GM03348 (cell line): ENCODE results near the gene LRRC36.

ENCODE experiments used
- DNase-seq: peaks from one replicate; pipeline ENCODE4 v3.0.0; 2012; ENCODE audit warnings: low spot score

The LRRC36 gene

GRCh38 chr16:67390816-67391423 is 64.3 kb downstream of the LRRC36 start:
- no peak for DNase-seq

GRCh38 chr16:67391424-67392300 is 65.0 kb downstream of the LRRC36 start:
- DNase-seq, result no peak

GRCh38 chr16:67392301-67393059 is 65.9 kb downstream of the LRRC36 start:
- no peak for DNase-seq

GRCh38 chr16:67393111-67393787 is 66.6 kb downstream of the LRRC36 start, which contains the start of gene TPPP3:
Gene TPPP3 (minus strand): TSS chr16:67393498. CDS start chr16:67391111, 2,387 bp downstream.
- DNase-seq, result peak; percentile 92

DNA sequence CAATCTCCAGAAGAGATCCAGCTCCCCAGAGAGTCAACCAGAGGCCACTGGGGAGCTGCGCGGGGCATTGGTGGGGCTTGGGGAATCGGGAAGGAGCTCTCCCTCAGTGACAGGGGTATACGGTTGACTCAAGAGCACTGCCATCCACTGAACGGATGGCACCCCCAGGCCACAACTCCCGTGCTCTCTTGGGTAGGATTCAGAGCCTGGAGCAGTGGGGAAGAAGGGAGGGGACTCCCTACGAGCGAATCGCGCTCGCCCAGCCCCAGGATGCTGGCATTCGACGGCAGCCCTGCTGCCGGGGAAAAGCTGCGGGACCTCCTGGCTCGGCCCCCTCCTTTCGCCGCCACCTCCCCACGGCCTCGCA is 67.2 kb downstream of the LRRC36 start:
- DNase-seq, result no peak

- DNase-seq, result no peak
Measured at GRCh38 chr16:67394155-67395104, 67.8 kb downstream of the LRRC36 start.

DNA sequence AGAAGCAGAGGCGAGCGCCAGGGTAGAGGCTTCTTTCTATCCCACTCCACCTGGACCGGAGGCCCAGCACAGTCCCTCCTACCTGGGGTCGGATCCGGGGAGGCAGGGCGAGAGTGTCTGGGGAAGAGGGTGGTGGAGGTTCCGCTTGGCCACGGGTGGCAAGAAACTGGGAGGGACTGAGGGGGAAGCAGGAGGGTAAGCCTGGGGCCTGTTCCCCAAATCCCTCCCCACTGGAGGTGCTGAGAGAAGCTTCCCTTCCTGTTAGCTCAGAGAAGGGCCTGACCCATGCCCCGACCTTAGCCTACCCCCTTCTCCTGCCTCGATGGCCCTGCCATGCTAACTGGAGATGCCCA is 68.5 kb downstream of the LRRC36 start:
- DNase-seq, result no peak

DNA sequence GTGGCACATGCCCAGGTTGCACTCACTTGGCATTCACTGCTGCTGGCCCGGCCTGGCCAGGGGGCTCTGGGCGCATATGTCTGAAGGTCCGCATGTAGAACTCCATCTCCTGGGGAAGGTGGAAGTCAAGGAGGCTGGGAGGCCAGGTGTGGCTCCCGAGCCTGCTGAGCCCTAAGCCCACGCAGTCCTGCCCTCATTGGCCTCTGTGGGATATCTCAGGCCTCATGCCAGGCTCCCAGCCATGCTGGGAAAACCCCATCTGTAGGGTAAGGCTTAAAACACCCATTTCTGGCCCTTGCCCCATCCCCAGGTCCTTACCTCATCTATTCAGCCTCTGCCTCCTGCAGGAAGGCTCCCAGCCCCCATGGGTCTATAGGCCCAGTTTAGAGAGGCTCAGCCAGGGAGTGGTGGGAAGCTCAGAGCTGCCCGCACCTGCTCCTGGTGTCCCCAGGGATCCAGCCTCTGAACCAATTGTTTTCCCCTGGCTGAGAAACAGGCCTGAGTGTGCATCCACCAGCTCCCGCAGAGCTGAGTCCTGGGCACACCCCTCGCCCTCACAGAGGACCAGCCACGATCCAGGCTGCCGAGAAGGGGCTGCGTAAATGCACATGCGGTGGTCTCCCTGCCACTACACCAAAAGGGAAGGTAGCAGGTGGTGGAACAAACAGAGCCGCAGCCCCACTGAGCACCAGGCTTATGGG is 69.0 kb downstream of the LRRC36 start:
- no peak for DNase-seq

- peak; percentile 85 for DNase-seq
Measured at GRCh38 chr16:67396159-67397035, 69.8 kb downstream of the LRRC36 start.

DNA sequence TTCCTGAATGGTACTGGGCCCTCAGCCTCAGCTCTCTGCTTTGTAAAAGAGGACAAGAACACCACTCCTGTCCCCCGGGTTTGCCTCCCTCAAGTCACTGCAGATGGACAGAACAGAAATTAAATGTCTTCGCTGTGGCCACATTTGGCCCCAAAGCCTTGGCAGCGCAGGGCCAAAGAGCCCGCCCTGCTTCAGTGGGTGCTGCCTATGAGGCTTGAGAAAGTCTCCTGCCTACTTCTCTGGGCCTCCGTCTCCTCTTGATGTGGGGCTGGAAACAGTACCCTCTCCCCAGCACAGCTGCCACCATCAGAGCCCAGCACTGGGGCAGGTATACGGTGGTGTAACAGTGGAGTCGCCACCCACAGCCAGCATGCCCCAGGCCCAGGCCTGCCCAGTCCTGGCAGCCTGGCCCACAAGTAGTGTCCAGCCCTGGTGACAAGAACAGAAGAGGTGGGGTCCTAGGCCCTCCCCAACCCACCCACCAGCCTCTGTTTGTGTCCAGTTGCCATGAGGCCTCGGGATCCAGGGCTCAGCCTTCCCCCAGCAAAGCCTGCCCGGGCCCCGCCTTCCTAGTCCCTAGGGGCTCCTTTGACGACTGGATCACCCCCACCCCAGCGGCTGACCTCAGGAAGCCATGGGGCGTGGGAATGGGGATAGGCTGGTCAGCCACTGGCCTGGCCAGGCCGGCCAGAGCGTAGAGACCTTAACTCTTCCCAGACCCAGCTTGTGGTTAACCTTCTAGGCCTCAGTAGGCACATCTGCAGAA is 70.6 kb downstream of the LRRC36 start:
- no peak for DNase-seq

DNA sequence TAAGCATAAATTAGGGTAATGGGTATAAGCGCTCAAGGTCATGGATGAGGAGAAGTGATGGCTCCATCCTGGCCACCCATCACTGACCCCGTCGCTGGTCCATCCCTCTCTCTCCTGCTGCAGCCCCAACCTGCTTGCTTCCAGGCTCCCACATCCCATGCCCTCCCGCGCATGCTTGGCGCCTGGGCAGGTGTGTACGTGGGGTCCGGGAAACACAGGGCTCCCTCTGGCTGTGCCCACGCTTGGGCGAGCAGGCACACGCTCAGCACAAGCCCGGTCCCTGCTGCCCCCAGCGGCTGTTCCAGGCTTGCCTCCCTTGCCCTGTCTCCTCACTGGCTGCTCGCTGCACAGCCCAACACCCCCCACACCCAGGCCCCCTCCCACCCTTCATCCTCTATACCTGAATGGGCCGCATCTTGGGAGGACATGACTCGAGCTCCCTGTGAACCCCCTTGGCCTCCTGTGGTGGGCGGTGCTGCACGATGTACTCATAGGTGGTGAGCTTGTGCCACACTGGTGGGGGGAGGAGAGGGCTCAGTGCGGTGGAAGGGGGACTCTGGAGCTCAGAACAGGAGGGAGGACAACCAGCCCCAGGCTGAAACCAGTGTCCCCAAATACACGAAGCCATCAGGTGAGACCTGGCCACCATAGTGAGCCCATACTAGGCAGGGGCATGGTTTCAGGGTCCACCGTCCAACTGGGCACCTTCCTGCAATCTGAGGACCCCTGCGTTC is 71.4 kb downstream of the LRRC36 start:
- no peak for DNase-seq

DNA sequence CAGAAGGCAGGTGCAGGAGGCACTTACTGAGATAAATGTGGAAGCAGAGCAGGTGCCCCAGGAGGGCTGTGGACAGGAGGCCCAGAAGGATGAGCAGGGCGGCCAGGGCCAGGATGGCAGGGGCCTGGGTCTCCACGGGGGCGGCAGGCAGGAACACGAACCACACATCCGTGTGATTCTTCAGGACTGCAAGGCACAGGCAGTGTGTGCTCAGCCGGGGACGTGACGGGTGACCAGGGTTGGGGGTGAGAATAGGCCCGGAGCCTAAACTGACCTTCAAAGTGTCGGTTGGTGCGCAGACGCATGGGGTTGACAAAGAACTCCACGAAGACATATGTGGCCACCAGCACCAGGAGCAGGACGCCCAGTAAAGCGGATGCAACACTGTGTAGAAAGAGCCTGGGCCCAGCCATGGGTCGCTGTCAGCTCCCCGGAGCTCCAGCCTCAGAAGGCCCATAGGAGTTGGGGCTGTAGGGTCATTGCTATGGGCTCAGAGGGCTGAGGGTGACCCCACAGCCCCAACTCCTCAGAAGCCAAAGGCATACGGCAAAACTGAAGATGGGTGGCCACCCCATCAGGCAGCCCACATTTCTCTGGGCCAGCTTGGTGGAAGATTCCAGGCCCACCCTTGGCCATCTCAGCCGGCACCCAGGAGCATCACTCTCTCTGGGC is 72.1 kb downstream of the LRRC36 start:
- no peak for DNase-seq

DNA sequence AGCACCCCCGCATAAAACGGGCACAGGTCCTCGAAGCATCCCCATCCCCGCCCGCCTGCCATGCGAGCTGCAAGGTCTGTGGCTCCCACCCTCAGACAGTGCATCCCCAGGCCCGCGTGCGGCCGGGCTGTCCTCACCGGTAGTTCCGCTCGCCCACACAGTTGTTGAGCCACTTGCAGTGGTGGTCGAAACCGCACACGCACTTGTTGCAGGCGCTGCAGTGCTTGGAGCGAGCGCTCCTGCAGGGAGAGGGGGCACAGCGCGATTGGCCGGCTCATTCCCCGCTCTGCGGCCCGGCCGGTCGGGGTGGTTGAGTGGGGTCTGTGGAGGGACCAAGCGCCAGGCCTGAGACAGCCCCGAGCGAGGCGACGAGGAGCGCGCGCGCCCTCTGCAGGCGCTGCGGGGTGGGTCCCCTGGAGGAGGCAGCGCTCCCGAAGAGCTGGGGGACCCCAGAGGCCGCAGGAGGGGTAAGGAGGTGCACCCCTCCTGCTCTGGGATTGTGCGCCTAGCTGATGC is 72.7 kb downstream of the LRRC36 start:
- DNase-seq, result peak; percentile 79

- no peak for DNase-seq
Measured at GRCh38 chr16:67399749-67400704, 73.4 kb downstream of the LRRC36 start.

DNA sequence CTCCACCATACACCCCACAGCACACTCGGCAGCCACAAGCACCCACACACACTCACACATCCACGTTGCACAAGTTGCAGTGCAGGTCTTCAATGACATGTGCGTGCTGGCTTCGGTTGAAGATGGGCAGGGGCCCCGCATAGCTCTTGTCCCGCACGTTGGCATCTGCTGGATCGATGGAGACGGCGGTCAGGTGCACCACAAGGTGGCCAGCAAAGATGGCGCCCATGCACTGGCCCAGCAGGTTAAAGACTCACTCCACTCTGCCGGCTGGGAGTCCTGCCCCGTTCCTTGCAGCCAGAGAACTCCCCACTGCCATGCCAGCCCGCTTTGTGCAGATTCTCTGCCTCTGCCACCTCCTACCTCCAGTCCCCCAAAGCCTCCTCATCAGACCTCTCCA is 74.3 kb downstream of the LRRC36 start:
- DNase-seq, result no peak

- DNase-seq, result no peak
Measured at GRCh38 chr16:67403976-67404555, 77.5 kb downstream of the LRRC36 start.
